OCI-LY7 (cell line): ENCODE data around the gene FYN.

Experiments
- EZH2phosphoT487 ChIP-seq: fragments of 200-600 bp; sonication (generic); IDR thresholded peaks from 2 replicates; pipeline ENCODE4 v1.6.1; 2018; ENCODE audit warnings: low read depth, borderline replicate concordance, mild to moderate bottlenecking, mixed run types, antibody characterized with exemption, low read length, moderate library complexity, mixed read lengths
- TF ChIP-seq, protein P1 (sequence below): fragments of 200-600 bp; sonication (generic); conservative IDR thresholded peaks from 2 replicates; pipeline ENCODE4 v1.5.1; 2014; ENCODE audit warnings: mild to moderate bottlenecking, antibody characterized with exemption, low read length, moderate library complexity, mixed read lengths

GRCh38 chr6:111871725-111872400 is 1.4 kb downstream of the FYN start:
- TF ChIP-seq, protein P1, sequence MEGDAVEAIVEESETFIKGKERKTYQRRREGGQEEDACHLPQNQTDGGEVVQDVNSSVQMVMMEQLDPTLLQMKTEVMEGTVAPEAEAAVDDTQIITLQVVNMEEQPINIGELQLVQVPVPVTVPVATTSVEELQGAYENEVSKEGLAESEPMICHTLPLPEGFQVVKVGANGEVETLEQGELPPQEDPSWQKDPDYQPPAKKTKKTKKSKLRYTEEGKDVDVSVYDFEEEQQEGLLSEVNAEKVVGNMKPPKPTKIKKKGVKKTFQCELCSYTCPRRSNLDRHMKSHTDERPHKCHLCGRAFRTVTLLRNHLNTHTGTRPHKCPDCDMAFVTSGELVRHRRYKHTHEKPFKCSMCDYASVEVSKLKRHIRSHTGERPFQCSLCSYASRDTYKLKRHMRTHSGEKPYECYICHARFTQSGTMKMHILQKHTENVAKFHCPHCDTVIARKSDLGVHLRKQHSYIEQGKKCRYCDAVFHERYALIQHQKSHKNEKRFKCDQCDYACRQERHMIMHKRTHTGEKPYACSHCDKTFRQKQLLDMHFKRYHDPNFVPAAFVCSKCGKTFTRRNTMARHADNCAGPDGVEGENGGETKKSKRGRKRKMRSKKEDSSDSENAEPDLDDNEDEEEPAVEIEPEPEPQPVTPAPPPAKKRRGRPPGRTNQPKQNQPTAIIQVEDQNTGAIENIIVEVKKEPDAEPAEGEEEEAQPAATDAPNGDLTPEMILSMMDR, result no peak
- TF ChIP-seq EZH2phosphoT487, result no peak
